Suprapubic skin (tissue), 4 donors: ENCODE results near the gene TBL1X.

Experiments used
- EP300 ChIP-seq: sonication (generic); formaldehyde crosslinking; IDR thresholded peaks from one replicate; pipeline ENCODE4 v1.6.1; 2017; ENCODE audit warnings: antibody characterized with exemption
- POLR2A ChIP-seq, 2 donors: fragments of 450-650 bp; IDR thresholded peaks; one replicate each; pipeline ENCODE4 v1.6.1; 2017; ENCODE audit warnings: antibody characterized with exemption in 2 of 2, mild to moderate bottlenecking in 2 of 2, moderate library complexity in 2 of 2
- POLR2AphosphoS5 ChIP-seq, 3 donors: sonication (generic); formaldehyde crosslinking; IDR thresholded peaks; one replicate each; pipeline ENCODE4 v1.6.1; 2017; ENCODE audit warnings: antibody characterized with exemption in 3 of 3
- TF ChIP-seq, protein P1 (sequence below), 2 donors: fragments of 200-600 bp in 1 of 2; fragments of 450-650 bp in 1 of 2; sonication (generic) in 1 of 2; IDR thresholded peaks; one replicate each; pipeline ENCODE4 v1.5.1; 2016 to 2019; ENCODE audit warnings: antibody characterized with exemption in 2 of 2, mild to moderate bottlenecking in 1 of 2, moderate library complexity in 1 of 2

DNA sequence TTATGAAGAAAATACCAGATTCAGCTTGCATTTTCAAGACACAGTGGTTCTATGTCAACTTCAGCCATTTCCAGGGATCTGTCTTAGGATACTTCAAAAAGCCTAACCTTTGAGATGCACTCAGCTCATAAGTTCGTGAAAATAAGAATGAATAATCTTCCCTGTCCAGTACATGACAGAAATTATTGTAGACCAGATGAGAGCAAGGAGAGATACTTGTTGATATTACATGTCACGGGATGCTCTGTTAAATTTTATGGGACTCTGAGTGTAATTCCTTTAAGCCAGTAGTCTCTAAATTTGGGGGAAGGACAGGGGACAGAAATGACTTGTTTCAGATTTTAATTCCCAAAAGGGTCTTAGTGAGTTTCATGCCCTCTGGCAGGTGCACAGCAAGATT is 8.8 kb downstream of the TBL1X start:
- TF ChIP-seq, protein P1, sequence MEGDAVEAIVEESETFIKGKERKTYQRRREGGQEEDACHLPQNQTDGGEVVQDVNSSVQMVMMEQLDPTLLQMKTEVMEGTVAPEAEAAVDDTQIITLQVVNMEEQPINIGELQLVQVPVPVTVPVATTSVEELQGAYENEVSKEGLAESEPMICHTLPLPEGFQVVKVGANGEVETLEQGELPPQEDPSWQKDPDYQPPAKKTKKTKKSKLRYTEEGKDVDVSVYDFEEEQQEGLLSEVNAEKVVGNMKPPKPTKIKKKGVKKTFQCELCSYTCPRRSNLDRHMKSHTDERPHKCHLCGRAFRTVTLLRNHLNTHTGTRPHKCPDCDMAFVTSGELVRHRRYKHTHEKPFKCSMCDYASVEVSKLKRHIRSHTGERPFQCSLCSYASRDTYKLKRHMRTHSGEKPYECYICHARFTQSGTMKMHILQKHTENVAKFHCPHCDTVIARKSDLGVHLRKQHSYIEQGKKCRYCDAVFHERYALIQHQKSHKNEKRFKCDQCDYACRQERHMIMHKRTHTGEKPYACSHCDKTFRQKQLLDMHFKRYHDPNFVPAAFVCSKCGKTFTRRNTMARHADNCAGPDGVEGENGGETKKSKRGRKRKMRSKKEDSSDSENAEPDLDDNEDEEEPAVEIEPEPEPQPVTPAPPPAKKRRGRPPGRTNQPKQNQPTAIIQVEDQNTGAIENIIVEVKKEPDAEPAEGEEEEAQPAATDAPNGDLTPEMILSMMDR (IDR thresholded peaks at IDR 0.05): no peak
- TF ChIP-seq POLR2A (IDR thresholded peaks at IDR 0.05): no peak
- no peak for TF ChIP-seq POLR2AphosphoS5 (IDR thresholded peaks at IDR 0.05)
- no peak for TF ChIP-seq EP300
